Psoas muscle (tissue), 8 donors: Measurements from ENCODE around the gene SLC26A8. TPM values are rescaled to one million over a fixed set of nuclear protein-coding genes. Genes with fewer than 3 reads are reported as not detected.

Source experiments
- ATAC-seq, 4 donors: fragments of 200-7000 bp; cut with Tn5 transposase; one replicate each; pipeline ENCODE4 v1.9.1; 2020; ENCODE audit warnings: moderate library complexity in 3 of 4, mild to moderate bottlenecking in 2 of 4
- DNase-seq, 2 donors: peaks; one replicate each; pipeline ENCODE4 v3.0.0-alpha.2; 2020
- H3K27ac ChIP-seq: fragments of 200-600 bp; one replicate; pipeline ENCODE4 v1.8.0; 2022
- H3K27me3 ChIP-seq, 3 donors: fragments of 200-600 bp in 1 of 3; one replicate each; pipeline versions ENCODE4 v1.6.1 to v1.8.0; 2013 to 2022; ENCODE audit warnings: low read length in 2 of 3, mild to moderate bottlenecking in 2 of 3, moderate library complexity in 1 of 3; ENCODE audit not compliant: insufficient read depth in 3 of 3
- H3K36me3 ChIP-seq, 2 donors: fragments of 200-600 bp in 1 of 2; one replicate each; pipeline versions ENCODE4 v1.6.1 to v1.8.0; 2013 to 2022; ENCODE audit warnings: low read depth in 1 of 2, mild to moderate bottlenecking in 1 of 2, moderate library complexity in 1 of 2; ENCODE audit not compliant: insufficient read depth in 1 of 2
- H3K4me1 ChIP-seq: fragments of 200-600 bp; one replicate; pipeline ENCODE4 v1.8.0; 2022
- H3K4me3 ChIP-seq: fragments of 200-600 bp; one replicate; pipeline ENCODE4 v1.8.0; 2022; ENCODE audit warnings: mild to moderate bottlenecking
- H3K9me3 ChIP-seq: fragments of 200-600 bp; one replicate; pipeline ENCODE4 v1.8.0; 2022
- CTCF ChIP-seq: fragments of 200-600 bp; IDR thresholded peaks from one replicate; pipeline ENCODE4 v1.8.0; 2022; ENCODE audit warnings: antibody characterized with exemption
- WGBS, 3 donors: extraction: QIAGEN DNeasy Blood & Tissue Kit; methylation state at CpG; one replicate each; pipeline versions ENCODE4 v1.1.6 to v1.1.7; 2013; 5-methylcytosine and 5-hydroxymethylcytosine counted together
- intact Hi-C, 2 donors: fragments of 100-400 bp; cut with DNase I; formaldehyde crosslinking; loops; one replicate each; pipeline versions ENCODE4 v1.11.0 to v1.14.2; 2022
- polyA plus RNA-seq, 3 donors: library from polyadenylated mRNA; stranded (reverse); fragments of 200-250 nt; gene quantifications; one replicate each; pipeline ENCODE4 v1.2.3, GENCODE V29; 2013
- total RNA-seq, 4 donors: library from RNA; stranded (reverse); fragmentation: NEBNext Ultra II Directional in 2 of 4; extraction: Animal tissue kit (Norgen Biotek cat#: 25700) in 2 of 4; gene quantifications; one replicate each; pipeline versions ENCODE4 v1.2.1 to v1.2.4, GENCODE V29; 2021 to 2023
- donor health status: healthy with polysubstance abuse.
- donor health status: DM: no; HTN: no; CAD: no; lungs with moderate emphysema.
- donor health status: Bipolar disorder and iron deficiency.
- donor health status: healthy.
- donor health status: DM: yes; HTN: yes; CAD: no.
- donor health status: DM: no; HTN: no; CAD: no.
- donor health status: DM: no; HTN: no; CAD: no.
- donor health status: DM: yes; HTN: yes; CAD: no.

The SLC26A8 gene
- total and polyA plus RNA-seq, 7 donors: 0.04 to 0.15 TPM; not detected in 5

GRCh38 chr6:35907750-35908149 is 116.7 kb downstream of the SLC26A8 start:
- ATAC-seq (no peak), DNase-seq (no peak)
- WGBS, 3 donors: 89 to 90% (median 89%) methylated on average over 6 of the region's 6 CpGs
- Histone ChIP-seq H3K4me1 (no peaks in the 10 kb centered on the region), H3K36me3 (peaks cover 0 to 11% of the 10 kb centered on the region in 2 donors), H3K27ac (no peak overlapping the region), H3K4me3 (no peak overlapping the region), H3K9me3 (peaks cover 9% of the 10 kb centered on the region), H3K27me3 (no peaks in the 10 kb centered on the region)
- no peak for TF ChIP-seq CTCF
- intact Hi-C loops: no loop called here

- no peak for ATAC-seq
- WGBS, 3 donors: 81 to 92% (median 85%) methylated on average over 2 of the region's 2 CpGs
Measured at GRCh38 chr6:35906499-35906846, 118.0 kb downstream of the SLC26A8 start.

GRCh38 chr6:35905841-35906498 is 118.5 kb downstream of the SLC26A8 start:
- no peak for TF ChIP-seq CTCF
- H3K27ac ChIP-seq: no peak overlapping the region
- peaks cover 9% of the 10 kb centered on the region for H3K9me3 ChIP-seq
- DNase-seq (no peak), ATAC-seq (no peak)
- no peaks in the 10 kb centered on the region for H3K27me3 ChIP-seq
- WGBS, 3 donors: 74 to 85% (median 84%) methylated on average over 8 of the region's 8 CpGs
- H3K4me3 ChIP-seq: no peak overlapping the region
- H3K4me1 ChIP-seq: no peaks in the 10 kb centered on the region
- H3K36me3 ChIP-seq: peaks cover 0 to 11% of the 10 kb centered on the region in 2 donors
- intact Hi-C loops: no loop called here

More at GRCh38 chr6:35906499-35906846, 118.0 kb downstream of the SLC26A8 start:
- Histone ChIP-seq H3K27ac (no peak overlapping the region), H3K36me3 (peaks cover 0 to 11% of the 10 kb centered on the region in 2 donors), H3K4me1 (no peaks in the 10 kb centered on the region), H3K27me3 (no peaks in the 10 kb centered on the region), H3K4me3 (no peak overlapping the region), H3K9me3 (peaks cover 9% of the 10 kb centered on the region)
- intact Hi-C loops: no loop called here
- TF ChIP-seq CTCF: no peak
- no peak for DNase-seq

GRCh38 chr6:35905141-35905785 is 119.2 kb downstream of the SLC26A8 start:
- no peak for TF ChIP-seq CTCF
- no peaks in the 10 kb centered on the region for H3K27me3 ChIP-seq
- DNase-seq (no peak), ATAC-seq (no peak)
- H3K27ac ChIP-seq: no peak overlapping the region
- H3K4me1 ChIP-seq: peaks cover 3% of the 10 kb centered on the region
- no peak overlapping the region for H3K4me3 ChIP-seq
- H3K9me3 ChIP-seq: peaks cover 9% of the 10 kb centered on the region
- intact Hi-C loops: no loop called here
- WGBS, 3 donors: 77 to 86% (median 80%) methylated on average over 2 of the region's 2 CpGs
- H3K36me3 ChIP-seq: peaks cover under 1 to 11% of the 10 kb centered on the region in 2 donors
